Adipocyte (in vitro differentiated cells): Measurements from ENCODE around the gene MYBPC2.

Source experiments
- DNase-seq: peaks from one replicate; pipeline ENCODE4 v3.0.0-alpha.2; 2015; ENCODE audit warnings: low read depth
- H3K27me3 ChIP-seq: replicated peaks from 2 replicates; pipeline ENCODE4 v1.7.0; 2013; ENCODE audit warnings: mild to moderate bottlenecking, low read length, moderate library complexity; ENCODE audit not compliant: control insufficient read depth, insufficient read depth
- H3K36me3 ChIP-seq: 2 replicates; pipeline ENCODE4 v1.7.0; 2013; ENCODE audit warnings: low read length, mild to moderate bottlenecking, moderate library complexity; ENCODE audit not compliant: control insufficient read depth, insufficient read depth, severe bottlenecking
- H3K4me1 ChIP-seq: 2 replicates; pipeline ENCODE4 v1.7.0; 2013; ENCODE audit warnings: mild to moderate bottlenecking, low read length, moderate library complexity; ENCODE audit not compliant: control insufficient read depth, insufficient read depth
- H3K4me3 ChIP-seq: 2 replicates; pipeline ENCODE4 v1.7.0; 2013; ENCODE audit warnings: mild to moderate bottlenecking, low read length, moderate library complexity
- H3K9ac ChIP-seq: 2 replicates; pipeline ENCODE4 v1.7.0; 2013; ENCODE audit warnings: mild to moderate bottlenecking, low read length, moderate library complexity
- H3K9me3 ChIP-seq: 2 replicates; pipeline ENCODE4 v1.7.0; 2013; ENCODE audit warnings: mild to moderate bottlenecking, low read length, moderate library complexity; ENCODE audit not compliant: control insufficient read depth

MYBPC2 gene

GRCh38 chr19:50453243-50453642 lies 20.6 kb downstream of the MYBPC2 start:
- Histone ChIP-seq H3K9ac (no peak overlapping the region), H3K4me1 (no peaks in the 10 kb centered on the region), H3K4me3 (no peak overlapping the region), H3K36me3 (no peaks in the 10 kb centered on the region), H3K27me3 (peaks cover 36% of the 10 kb centered on the region), H3K9me3 (no peaks in the 10 kb centered on the region)
- no peak for DNase-seq

GRCh38 chr19:50455992-50456391 lies 23.3 kb downstream of the MYBPC2 start:
- Histone ChIP-seq H3K4me3 (no peak overlapping the region), H3K36me3 (no peaks in the 10 kb centered on the region), H3K9ac (no peak overlapping the region), H3K4me1 (no peaks in the 10 kb centered on the region), H3K9me3 (no peaks in the 10 kb centered on the region), H3K27me3 (peaks cover 26% of the 10 kb centered on the region)
- DNase-seq, result no peak

DNA sequence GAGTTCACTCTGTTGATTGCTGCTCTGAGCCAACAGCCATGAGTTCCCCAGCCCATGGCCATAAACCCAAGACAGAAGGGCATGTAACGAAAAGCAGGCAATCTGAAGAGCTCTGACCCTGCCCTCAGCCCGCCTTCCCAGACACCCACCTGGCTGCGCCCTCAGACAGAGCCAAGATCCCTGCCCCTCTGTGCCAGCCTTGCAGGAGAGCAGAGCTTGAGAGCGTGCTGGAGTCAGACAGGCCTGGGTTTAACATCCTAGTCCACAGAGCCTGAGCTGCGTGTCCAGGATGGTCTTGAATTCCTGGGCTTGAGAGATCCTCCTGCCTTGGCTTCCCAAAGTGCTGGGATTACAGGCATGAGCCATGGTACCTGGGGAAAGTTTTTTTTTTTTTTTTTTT lies 24.6 kb downstream of the MYBPC2 start:
- DNase-seq, result no peak
- H3K36me3 ChIP-seq, result no peaks in the 10 kb centered on the region
- H3K27me3 ChIP-seq, result peaks cover 20% of the 10 kb centered on the region
- no peak overlapping the region for H3K4me3 ChIP-seq
- H3K4me1 ChIP-seq, result no peaks in the 10 kb centered on the region
- H3K9me3 ChIP-seq, result no peaks in the 10 kb centered on the region
- H3K9ac ChIP-seq, result no peak overlapping the region

DNA sequence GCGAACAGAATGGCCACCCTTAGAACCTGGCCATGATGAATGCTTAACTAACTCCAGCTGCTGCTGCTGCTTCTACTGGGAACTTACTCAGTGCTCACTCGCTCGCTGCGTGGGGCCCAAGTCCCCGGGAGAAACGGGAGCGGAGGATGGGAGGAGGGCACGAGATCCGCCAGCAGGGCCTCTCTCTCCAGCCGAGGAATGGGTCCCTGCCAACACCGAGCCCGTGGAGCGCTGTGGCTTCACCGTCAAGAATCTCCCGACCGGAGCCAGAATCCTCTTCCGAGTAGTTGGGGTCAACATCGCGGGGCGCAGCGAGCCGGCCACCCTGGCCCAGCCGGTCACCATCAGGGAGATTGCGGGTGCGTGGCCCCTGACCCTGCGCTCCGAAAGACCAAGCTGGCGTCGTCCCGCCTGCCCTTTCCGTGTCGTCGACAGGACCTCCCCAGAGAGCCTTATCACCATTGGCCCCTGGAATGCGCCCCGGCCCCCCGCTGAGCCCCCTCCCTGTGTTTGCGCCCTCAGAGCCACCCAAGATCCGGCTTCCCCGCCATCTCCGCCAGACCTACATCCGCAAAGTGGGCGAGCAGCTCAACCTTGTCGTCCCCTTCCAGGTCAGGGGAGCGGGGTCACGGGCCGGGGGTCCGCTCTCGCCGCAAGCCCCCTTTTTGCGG lies 25.8 kb downstream of the MYBPC2 start:
- Histone ChIP-seq H3K36me3 (no peaks in the 10 kb centered on the region), H3K4me1 (no peaks in the 10 kb centered on the region), H3K9me3 (no peaks in the 10 kb centered on the region), H3K4me3 (no peak overlapping the region), H3K9ac (no peak overlapping the region), H3K27me3 (peaks cover 16% of the 10 kb centered on the region)
- DNase-seq, result no peak

DNA sequence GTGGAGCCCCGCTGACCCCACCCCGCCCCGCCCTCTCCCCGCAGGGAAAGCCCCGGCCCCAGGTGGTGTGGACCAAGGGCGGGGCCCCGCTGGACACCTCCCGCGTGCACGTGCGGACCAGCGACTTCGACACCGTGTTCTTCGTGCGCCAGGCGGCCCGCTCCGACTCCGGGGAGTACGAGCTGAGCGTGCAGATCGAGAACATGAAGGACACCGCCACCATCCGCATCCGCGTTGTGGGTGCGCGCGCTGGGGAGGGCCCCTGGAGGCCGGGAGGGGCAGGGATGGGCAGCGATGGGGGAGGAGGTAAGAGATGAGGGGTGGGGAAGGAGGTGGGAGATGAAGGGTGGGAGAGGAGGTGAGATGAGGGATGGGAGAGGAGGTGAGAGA lies 26.4 kb downstream of the MYBPC2 start:
- DNase-seq, result no peak
- no peak overlapping the region for H3K4me3 ChIP-seq
- no peaks in the 10 kb centered on the region for H3K4me1 ChIP-seq
- H3K9me3 ChIP-seq, result no peaks in the 10 kb centered on the region
- peaks cover 16% of the 10 kb centered on the region for H3K27me3 ChIP-seq
- no peaks in the 10 kb centered on the region for H3K36me3 ChIP-seq
- H3K9ac ChIP-seq, result no peak overlapping the region

DNA sequence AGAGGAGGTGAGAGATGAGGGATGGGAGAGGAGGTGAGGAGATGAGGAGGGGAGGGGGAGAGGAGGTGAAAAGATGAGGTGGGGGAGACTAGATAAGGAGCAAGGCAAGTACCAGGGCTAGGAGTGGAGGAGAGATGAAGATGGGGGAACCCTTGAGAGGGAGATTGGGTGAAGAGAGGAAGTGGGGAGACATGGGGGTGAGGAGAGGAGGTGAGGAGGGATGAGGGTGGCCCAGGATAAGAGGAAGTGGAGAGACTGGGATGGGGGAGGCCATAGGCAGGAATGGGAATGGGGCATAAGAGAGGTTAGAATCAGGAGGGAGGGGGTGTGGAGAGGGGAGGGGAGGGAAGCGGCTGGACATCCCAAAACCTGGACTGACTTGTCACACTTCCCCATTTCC lies 26.9 kb downstream of the MYBPC2 start:
- Histone ChIP-seq H3K9ac (no peak overlapping the region), H3K36me3 (no peaks in the 10 kb centered on the region), H3K27me3 (peaks cover 16% of the 10 kb centered on the region), H3K4me3 (no peak overlapping the region), H3K4me1 (no peaks in the 10 kb centered on the region), H3K9me3 (no peaks in the 10 kb centered on the region)
- no peak for DNase-seq

DNA sequence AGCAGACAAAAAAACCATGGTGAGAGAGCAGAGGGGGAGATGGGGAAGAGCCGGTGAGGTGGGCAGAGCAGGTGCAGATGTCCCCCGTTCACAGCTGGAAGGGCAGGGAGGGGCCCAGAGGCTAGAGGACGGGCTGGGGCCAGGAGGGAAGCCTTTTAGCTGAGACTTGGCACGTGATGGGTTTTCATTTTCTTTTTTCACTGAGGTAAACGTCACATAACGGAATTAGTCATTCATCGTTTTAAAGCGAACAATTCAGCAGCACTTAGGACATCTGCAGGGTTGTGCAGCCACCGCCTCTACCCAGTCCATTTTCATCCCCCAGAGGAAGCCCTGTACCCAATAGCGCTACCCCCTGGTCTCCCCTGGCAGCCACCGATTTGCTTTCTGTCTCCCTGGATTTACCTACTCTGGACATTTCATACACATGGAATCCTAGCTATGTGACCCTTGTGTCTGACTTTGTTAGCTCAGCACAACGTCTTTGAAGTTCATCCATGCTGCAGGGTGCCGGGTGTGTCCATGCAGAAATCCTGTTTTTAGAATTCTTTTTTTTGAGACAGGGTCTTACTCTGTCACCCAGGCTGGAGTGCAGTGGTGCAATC lies 27.6 kb downstream of the MYBPC2 start:
- Histone ChIP-seq H3K27me3 (peaks cover 16% of the 10 kb centered on the region), H3K9me3 (no peaks in the 10 kb centered on the region), H3K4me1 (no peaks in the 10 kb centered on the region), H3K36me3 (no peaks in the 10 kb centered on the region), H3K9ac (no peak overlapping the region), H3K4me3 (no peak overlapping the region)
- no peak for DNase-seq

- H3K27me3 ChIP-seq, result peaks cover 16% of the 10 kb centered on the region
- H3K4me1 ChIP-seq, result no peaks in the 10 kb centered on the region
- no peaks in the 10 kb centered on the region for H3K36me3 ChIP-seq
- H3K9ac ChIP-seq, result no peak overlapping the region
- peak; percentile 81 for DNase-seq
- H3K4me3 ChIP-seq, result no peak overlapping the region
- no peaks in the 10 kb centered on the region for H3K9me3 ChIP-seq
These were observed 28.6 kb downstream of the MYBPC2 start for GRCh38 chr19:50461066-50461875.

DNA sequence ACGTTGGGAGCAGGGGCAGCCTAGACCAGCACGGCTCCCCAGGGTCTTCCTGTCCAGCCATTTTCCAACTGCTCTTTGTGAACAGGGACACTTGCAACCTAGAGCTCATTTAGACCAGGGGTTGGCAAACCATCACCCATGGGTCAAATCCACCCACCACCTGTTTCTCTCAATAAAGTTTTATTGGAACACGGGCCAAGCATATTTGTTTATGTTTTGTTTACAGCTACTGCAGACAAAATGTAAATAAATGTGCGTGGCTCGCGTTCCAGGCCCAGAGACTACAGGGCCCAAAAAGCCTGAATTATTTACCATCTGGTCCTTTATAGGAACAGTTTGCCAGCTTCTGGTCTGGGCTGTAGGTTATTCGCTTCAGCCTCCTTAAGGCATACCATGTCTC lies 30.3 kb downstream of the MYBPC2 start:
- no peak for DNase-seq
- H3K9me3 ChIP-seq, result no peaks in the 10 kb centered on the region
- H3K9ac ChIP-seq, result no peak overlapping the region
- H3K27me3 ChIP-seq, result peaks cover 10% of the 10 kb centered on the region
- H3K4me1 ChIP-seq, result no peaks in the 10 kb centered on the region
- H3K4me3 ChIP-seq, result no peak overlapping the region
- no peaks in the 10 kb centered on the region for H3K36me3 ChIP-seq

GRCh38 chr19:50464348-50464747 lies 31.7 kb downstream of the MYBPC2 start:
- Histone ChIP-seq H3K9ac (no peak overlapping the region), H3K27me3 (peaks cover 10% of the 10 kb centered on the region), H3K4me3 (no peak overlapping the region), H3K36me3 (no peaks in the 10 kb centered on the region), H3K9me3 (no peaks in the 10 kb centered on the region), H3K4me1 (no peaks in the 10 kb centered on the region)
- DNase-seq, result no peak

DNA sequence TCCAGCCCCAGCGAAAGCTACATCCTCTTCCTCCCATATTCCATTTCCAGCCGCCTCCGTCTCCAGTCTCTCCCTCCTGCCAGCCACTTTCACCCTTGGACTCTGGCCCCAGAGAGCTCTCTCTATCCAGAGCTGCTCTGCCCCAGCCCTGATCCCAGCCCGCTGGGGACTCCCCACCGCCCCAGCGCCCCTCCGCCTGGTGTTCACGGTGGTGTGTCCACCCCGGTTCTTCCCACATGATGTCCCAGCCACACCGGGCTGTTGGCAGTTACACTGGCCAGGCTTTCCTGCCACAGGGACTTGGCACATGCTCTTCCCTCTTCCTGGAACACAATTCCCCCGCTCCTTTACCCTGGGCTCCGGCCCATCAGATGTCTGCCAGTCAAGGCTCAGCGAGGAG lies 32.3 kb downstream of the MYBPC2 start:
- no peaks in the 10 kb centered on the region for H3K4me1 ChIP-seq
- no peaks in the 10 kb centered on the region for H3K36me3 ChIP-seq
- DNase-seq, result no peak
- H3K4me3 ChIP-seq, result no peak overlapping the region
- no peak overlapping the region for H3K9ac ChIP-seq
- H3K27me3 ChIP-seq, result peaks cover 10% of the 10 kb centered on the region
- H3K9me3 ChIP-seq, result no peaks in the 10 kb centered on the region
